HG02981 (cell line): Measurements from ENCODE around the gene SRGN.

Source experiments
- ATAC-seq: cut with Tn5 transposase; IDR thresholded peaks from one replicate; pipeline ENCODE4 v1.9.1; 2021; ENCODE audit warnings: mild to moderate bottlenecking, moderate library complexity; ENCODE audit not compliant: unreplicated experiment

Gene SRGN

DNA sequence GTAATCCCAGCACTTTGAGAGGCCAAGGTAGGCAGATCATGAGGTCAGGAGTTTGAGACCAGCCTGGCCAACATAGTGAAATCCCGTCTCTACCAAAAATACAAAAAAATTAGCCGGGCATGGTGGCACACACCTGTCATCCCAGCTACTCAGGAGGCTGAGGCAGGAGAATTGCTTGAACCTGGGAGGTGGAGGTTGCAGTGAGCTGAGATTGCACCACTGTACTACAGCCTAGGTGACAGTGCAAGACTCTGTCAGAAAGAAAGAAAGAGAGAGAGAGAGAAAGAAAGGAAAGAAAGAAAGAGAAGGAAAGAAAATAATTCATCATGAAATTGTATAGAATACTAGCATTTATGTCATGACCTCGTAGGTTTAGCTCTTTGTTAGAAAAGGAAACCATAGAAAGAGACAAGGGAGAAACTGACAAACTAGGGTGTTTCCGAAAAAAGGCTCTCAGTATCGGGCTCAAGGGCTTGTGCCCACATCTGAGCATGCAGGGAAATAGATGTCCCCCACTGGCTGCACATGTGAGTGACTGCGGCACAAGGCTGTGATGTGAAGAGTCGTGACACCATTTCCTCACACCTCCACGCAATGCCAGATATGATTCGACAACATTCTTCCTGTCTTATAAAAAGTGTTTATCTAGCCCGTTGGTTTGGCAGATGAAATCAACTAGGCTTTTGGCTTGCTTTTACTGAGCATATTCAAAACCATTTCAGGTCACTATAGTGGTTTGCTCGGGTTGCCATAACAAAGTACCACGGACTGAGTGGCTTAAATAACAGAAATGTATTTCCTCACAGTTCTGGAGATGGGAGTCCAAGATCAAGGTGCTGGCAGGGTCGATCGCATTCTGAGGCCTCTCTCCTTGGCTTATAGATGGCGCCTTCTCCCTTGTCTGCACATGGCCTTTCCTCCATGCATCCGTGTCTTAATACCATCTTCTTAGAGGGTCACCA is 2.0 kb downstream of the SRGN start:
- peak; percentile 39 for ATAC-seq

DNA sequence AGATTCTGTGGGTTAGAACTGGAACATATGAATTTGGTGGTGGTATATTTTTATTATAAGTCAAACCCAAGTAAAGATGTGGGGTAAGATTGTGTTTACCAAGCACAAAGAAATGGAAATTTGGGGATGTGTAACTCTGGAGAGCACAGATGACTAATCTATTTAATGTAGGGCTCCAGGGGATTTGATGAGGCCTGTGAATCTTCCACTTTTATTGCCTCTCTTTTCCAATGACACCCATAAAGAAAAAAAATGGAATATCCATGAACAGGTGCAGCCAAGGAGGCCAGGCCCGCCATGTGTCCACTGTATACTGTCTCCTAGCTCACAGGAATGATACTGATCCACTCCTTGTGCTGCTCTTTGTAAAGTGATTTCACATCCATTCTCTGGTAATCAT is 2.8 kb downstream of the SRGN start:
- ATAC-seq = no peak

GRCh38 chr10:69091143-69091651 is 3.3 kb downstream of the SRGN start:
- ATAC-seq = no peak

DNA sequence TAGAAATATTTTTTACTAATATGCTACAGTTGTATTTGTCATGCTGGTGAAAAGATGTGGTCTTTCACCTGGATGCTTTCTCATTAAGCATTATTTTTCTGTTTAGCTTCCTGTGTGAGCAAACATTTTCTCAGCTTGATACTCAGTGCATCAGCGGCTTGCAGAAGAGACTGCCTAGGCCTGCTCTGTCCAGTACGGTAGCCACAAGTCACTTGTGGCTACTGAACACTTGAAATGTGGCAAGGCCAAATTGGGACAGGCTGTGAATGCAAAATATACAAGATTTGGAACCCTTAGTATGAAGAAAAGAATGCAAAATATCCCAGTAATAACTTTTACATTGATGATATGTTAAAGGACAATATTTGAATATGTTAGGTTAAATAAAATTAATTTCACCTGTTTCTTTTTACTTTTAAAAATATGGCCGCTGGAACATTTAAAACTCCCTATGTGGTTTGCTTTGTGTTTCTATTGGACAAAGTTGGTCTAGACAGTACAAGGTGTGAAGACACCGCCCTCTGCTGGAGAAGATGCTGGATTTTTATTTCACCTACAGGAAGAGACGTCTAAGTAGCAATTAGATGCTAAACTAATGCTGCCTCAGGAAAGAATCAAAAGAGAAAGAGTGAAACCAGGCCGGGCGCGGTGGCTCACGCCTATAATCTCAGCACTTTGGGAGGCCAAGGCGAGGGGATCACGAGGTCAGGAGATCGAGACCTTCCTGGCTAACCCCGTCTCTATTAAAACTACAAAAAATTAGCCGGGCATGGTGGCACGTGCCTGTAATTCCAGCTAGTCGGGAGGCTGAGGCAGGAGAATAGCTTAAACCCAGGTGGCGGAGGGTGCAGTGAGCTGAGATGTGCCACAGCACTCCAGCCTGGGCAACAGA is 5.3 kb downstream of the SRGN start:
- ATAC-seq = no peak

- ATAC-seq = no peak
Measured at GRCh38 chr10:69093933-69094332, 6.0 kb downstream of the SRGN start.

GRCh38 chr10:69096045-69096444 is 8.1 kb downstream of the SRGN start:
- peak; percentile 53 for ATAC-seq

DNA sequence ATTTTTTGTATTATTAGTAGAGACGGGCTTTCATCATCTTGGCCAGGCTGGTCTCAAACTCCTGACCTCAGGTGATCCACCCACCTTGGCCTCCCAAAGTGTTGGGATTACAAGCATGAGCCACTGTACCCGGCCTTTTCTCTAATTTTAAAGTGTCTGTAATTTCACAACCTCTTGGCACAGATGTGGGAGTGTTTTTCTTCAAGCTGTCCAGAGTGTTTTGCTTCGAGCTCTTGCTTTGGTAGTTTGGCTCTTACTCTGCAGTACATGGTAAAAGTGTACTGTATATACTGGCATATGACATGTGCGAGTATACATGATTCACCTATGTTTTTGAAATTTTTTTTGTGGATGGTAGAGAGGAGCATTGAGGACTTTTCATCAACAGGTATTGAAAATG is 9.8 kb downstream of the SRGN start:
- no peak for ATAC-seq

DNA sequence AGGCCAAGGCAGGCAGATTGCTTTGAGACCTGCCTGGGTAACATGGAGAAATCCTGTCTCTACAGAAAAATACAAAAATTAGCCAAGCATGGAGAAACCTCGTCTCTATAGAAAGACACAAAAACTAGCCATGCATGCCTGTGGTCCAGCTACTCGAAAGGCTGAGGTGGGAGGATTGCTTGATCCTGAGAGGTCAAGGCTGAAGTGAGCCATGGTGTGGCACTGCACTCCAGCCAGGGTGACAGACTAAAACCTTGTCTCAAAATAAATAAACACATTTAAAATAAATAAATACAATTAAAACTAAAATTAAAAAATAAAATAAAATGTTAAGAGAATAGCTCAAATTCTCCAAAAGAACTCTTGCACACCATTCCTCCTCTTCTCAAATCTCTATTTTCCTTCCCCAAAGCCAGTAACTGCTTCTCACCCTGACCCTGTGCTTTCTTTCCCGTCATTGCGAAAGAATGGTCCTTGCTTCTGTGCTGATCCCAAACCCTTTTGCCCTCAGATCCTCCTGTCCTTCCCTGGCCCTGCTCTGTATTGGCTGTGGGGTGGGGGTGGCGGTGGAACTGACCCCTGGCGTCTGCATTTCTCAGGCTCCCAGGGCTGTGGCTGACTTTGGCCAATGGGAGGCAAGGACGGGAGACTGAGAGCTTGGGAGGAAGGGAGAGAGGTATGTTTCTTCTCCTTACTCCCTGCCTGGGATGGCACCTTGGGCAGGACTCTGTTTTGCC is 12.4 kb downstream of the SRGN start:
- ATAC-seq = no peak

DNA sequence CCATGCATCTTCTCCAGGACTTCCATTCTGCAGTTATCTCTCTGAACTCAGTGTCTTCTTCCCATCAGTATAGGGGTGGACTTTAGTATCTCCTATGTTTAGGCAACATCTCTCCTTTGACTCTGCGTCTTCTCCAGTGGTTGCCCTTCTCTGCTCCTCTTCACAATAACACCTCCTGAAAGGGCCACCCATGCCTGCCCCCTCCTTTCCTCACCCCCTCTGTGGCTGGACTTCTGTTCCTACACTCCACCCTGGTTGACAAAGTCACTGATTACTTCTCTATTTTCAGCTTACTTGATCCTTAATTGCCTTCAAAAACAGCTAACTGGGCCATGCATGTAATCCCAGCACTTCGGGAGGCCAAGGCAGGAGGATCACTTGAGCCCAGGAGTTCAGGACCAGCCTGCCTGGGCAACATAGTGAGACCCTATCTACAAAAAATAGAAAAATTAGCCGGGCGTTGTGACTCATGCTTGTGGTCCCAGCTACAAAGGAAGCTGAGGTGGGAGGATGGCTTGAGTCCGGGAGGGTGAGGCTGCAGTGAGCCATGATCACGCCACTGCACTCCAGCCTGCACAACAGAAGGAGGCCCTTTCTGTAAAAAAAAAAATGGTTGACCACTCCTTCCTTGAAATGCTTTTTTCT is 13.7 kb downstream of the SRGN start:
- no peak for ATAC-seq

- ATAC-seq = no peak
Measured at GRCh38 chr10:69102440-69102839, 14.5 kb downstream of the SRGN start.

- no peak for ATAC-seq
Measured at GRCh38 chr10:69103784-69104183, 15.9 kb downstream of the SRGN start.

GRCh38 chr10:69104994-69105790 is 17.3 kb downstream of the SRGN start:
- no peak for ATAC-seq

DNA sequence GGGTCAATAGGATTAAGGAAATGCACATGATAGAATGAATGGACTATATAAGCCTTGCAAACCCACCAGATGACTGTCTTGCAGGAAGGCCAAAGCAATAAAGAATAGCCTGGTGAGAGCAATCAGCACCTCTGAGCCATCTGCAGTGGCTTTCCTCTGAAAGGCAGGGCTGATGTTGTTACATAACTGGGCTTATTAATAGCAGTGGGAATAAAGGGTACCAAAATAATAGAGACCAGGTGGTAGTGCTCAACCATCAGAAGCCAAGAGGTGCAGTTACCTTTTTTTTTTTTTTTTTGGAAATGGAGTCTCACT is 19.2 kb downstream of the SRGN start:
- ATAC-seq = no peak

DNA sequence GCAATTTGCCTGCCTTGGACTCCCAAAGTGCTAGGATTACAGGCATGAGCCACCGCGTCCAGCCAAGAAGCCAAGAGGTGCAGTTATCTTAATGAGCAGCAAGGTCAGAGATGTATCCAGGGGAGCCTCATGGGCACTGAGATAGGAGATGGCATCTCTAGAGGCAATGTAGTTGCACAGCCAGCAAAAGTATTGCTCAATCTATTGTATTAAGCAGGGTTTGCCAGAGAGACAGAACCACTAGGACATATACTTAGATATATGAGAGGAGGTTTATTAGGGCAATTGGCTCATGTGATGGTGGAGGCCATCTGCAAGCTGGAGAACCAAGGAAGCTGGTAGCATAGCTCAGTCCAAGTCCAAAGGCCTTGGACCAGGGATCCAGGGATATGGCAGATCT is 19.8 kb downstream of the SRGN start:
- no peak for ATAC-seq

DNA sequence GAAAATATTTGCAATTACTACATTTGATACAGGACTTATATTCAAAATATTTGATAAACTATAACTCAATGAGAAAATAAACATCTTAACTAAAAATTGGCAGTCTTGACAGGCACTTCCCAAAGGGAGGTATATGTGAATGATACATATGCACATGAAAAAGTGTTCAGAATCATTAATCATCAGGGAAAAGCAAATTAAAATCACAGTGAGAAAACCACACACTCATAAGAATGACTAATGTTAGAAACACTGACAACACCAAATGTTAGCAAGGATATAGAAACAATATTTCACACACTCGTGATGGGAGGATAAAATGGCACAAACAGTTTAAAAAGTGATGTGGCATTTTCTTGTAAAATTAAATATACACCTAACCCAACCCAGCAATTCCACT is 32.0 kb downstream of the SRGN start:
- no peak for ATAC-seq

- ATAC-seq = peak; percentile 16
Measured at GRCh38 chr10:69123306-69123746, 35.4 kb downstream of the SRGN start.

- ATAC-seq = peak; percentile 81
Measured at GRCh38 chr10:69123747-69124562, 36.1 kb downstream of the SRGN start, which contains the start of gene VPS26A. VPS26A (plus strand) TSS chr10:69124178; CDS start chr10:69124278, 100 bp downstream.

- peak; percentile 28 for ATAC-seq
Measured at GRCh38 chr10:69124563-69125268, 36.8 kb downstream of the SRGN start.
